Lung microvascular endothelial cell (primary cell): Measurements from ENCODE around the gene RECQL5. TPM values are rescaled to one million over a fixed set of nuclear protein-coding genes. Genes with fewer than 3 reads are reported as not detected.

Experiments
- total RNA-seq: library from RNA; depleted of rRNA; stranded (reverse); fragments of >200 nt; gene quantifications from 2 replicates; pipeline ENCODE4 v1.2.1, GENCODE V29; 2014

Gene RECQL5
- total RNA-seq, 1 donor from 2014 or later, result 15.7 TPM

Other genes with a start within 250 kb of the RECQL5 start
- 20.0 and 20.6 TPM in 2 replicates for gene TMEM94, start 210.5 kb downstream of the RECQL5 start, total RNA-seq
- gene CASKIN2, start 151.6 kb downstream of the RECQL5 start, total RNA-seq, result 7.0 and 11.5 TPM in 2 replicates
- 7.4 and 8.9 TPM in 2 replicates for gene TSEN54, start 150.6 kb downstream of the RECQL5 start, total RNA-seq
- 8.3 and 14.7 TPM in 2 replicates for gene LLGL2, start 141.5 kb downstream of the RECQL5 start, total RNA-seq
- gene MYO15B, start 79.4 kb downstream of the RECQL5 start, total RNA-seq, result 3.3 and 20.2 TPM in 2 replicates
- not detected in 2 replicates for gene SMIM5, start 33.7 kb downstream of the RECQL5 start, total RNA-seq
- gene SAP30BP, start 184 bp upstream of the RECQL5 start, total RNA-seq, result 36.8 and 43.7 TPM in 2 replicates
- 17.7 and 29.0 TPM in 2 replicates for gene ITGB4, start 54.3 kb upstream of the RECQL5 start, total RNA-seq
- 101 TPM in 2 replicates for gene GALK1, start 98.0 kb upstream of the RECQL5 start, total RNA-seq
- gene UNK, start 117.7 kb upstream of the RECQL5 start, total RNA-seq, result 5.2 and 9.1 TPM in 2 replicates
- gene UNC13D, start 177.2 kb upstream of the RECQL5 start, total RNA-seq, result 3.8 and 5.2 TPM in 2 replicates
- gene WBP2, start 188.2 kb upstream of the RECQL5 start, total RNA-seq, result 19.4 and 24.4 TPM in 2 replicates
- 42.7 and 56.9 TPM in 2 replicates for gene TRIM47, start 211.4 kb upstream of the RECQL5 start, total RNA-seq
- gene TRIM65, start 229.8 kb upstream of the RECQL5 start, total RNA-seq, result 16.3 and 17.7 TPM in 2 replicates
- 26.8 and 28.2 TPM in 2 replicates for gene MRPL38, start 237.7 kb upstream of the RECQL5 start, total RNA-seq